Keratinocyte (primary cell): ENCODE measurements around the gene COL20A1. TPM values are rescaled to one million over a fixed set of nuclear protein-coding genes. Genes with fewer than 3 reads are reported as not detected.

Source experiments
- DNase-seq: peaks from one replicate; pipeline ENCODE4 v3.0.0-alpha.2; 2011; ENCODE audit warnings: low read depth, missing footprints, low spot score
- FAIRE-seq: peaks from 2 replicates; lab custom pipeline; 2011; peaks lifted over from hg19 to GRCh38; lab: Jason Lieb, UNC
- H2AFZ ChIP-seq: 2 replicates; pipeline ENCODE4 v1.6.0; 2012; ENCODE audit warnings: low read length, control low read depth, inconsistent platforms; ENCODE audit not compliant: control insufficient read depth
- H3K27ac ChIP-seq: 2 replicates; pipeline ENCODE4 v1.5.1; 2011; ENCODE audit warnings: low read length; ENCODE audit not compliant: control insufficient read depth, insufficient read depth
- H3K27me3 ChIP-seq: 3 replicates; pipeline ENCODE4 v1.6.0; 2011; ENCODE audit warnings: low read length; ENCODE audit not compliant: control insufficient read depth, insufficient read depth; ENCODE audit errors: extremely low read depth
- H3K36me3 ChIP-seq, 2 experiments: 2 replicates in 1 of 2; 3 replicates in 1 of 2; pipeline ENCODE4 v1.5.1; 2011; ENCODE audit warnings: low read length in 2 of 2, mild to moderate bottlenecking in 1 of 2; ENCODE audit not compliant: control insufficient read depth in 2 of 2, insufficient read depth in 2 of 2; ENCODE audit errors: extremely low read depth in 1 of 2
- H3K4me1 ChIP-seq: 3 replicates; pipeline ENCODE4 v1.5.1; 2011; ENCODE audit warnings: low read length; ENCODE audit not compliant: control insufficient read depth, insufficient read depth; ENCODE audit errors: extremely low read depth
- H3K4me2 ChIP-seq: 3 replicates; pipeline ENCODE4 v1.6.0; 2011; ENCODE audit warnings: low read depth, low read length; ENCODE audit not compliant: control insufficient read depth, insufficient read depth; ENCODE audit errors: extremely low read depth
- H3K4me3 ChIP-seq, 3 experiments: fragments of 200-600 bp in 1 of 3; sonication (generic) in 1 of 3; 2 replicates in 2 of 3; 3 replicates in 1 of 3; pipeline ENCODE4 v1.5.1; 2011 to 2016; ENCODE audit warnings: low read length in 3 of 3, mild to moderate bottlenecking in 3 of 3, control low read depth in 2 of 3, inconsistent platforms in 1 of 3, low read depth in 1 of 3, mixed read lengths in 1 of 3, mixed run types in 1 of 3, moderate library complexity in 1 of 3; ENCODE audit not compliant: control insufficient read depth in 2 of 3, insufficient read depth in 2 of 3; ENCODE audit errors: extremely low read depth in 1 of 3
- H3K79me2 ChIP-seq: 2 replicates; pipeline ENCODE4 v1.6.0; 2012; ENCODE audit warnings: low read length; ENCODE audit not compliant: control insufficient read depth, insufficient read depth
- H3K9ac ChIP-seq: 3 replicates; pipeline ENCODE4 v1.6.0; 2011; ENCODE audit warnings: low read length; ENCODE audit not compliant: control insufficient read depth, insufficient read depth; ENCODE audit errors: extremely low read depth
- H3K9me1 ChIP-seq: 3 replicates; pipeline ENCODE4 v1.6.0; 2011; ENCODE audit warnings: low read length; ENCODE audit not compliant: control insufficient read depth, insufficient read depth; ENCODE audit errors: extremely low read depth
- H3K9me3 ChIP-seq: 2 replicates; pipeline ENCODE4 v1.5.1; 2012; ENCODE audit warnings: low read depth, low read length; ENCODE audit not compliant: control insufficient read depth
- H4K20me1 ChIP-seq: 3 replicates; pipeline ENCODE4 v1.6.0; 2011; ENCODE audit warnings: low read length; ENCODE audit not compliant: control insufficient read depth, insufficient read depth; ENCODE audit errors: extremely low read depth
- EZH2 ChIP-seq: IDR thresholded peaks from one replicate; pipeline ENCODE4 v1.6.1; 2012; ENCODE audit warnings: inconsistent platforms, mild to moderate bottlenecking, low read length, moderate library complexity
- dilution Hi-C: fragments of 300-500 bp; cut with MboI; formaldehyde crosslinking; loops from one replicate; pipeline ENCODE4 v1.7.0; 2020; ENCODE audit warnings: low sequenced_read_pairs; ENCODE audit not compliant: extremely low pct_ligation_motif_present
- polyA plus RNA-seq, 5 experiments: library from polyadenylated mRNA; depleted of rRNA in 3 of 5; stranded (reverse) in 3 of 5; stranded (forward) in 1 of 5; unstranded in 1 of 5; fragments of >200 nt; gene quantifications; 1 replicate in 1 of 5; 2 replicates in 3 of 5; 3 replicates in 1 of 5; pipeline versions ENCODE4 v1.2.1 to v1.2.3, GENCODE V29; 2011 to 2012; ENCODE audit warnings: missing spikeins in 2 of 5, low read depth in 1 of 5, low replicate concordance in 1 of 5
- TF ChIP-seq, protein P1 (sequence below), 3 experiments: IDR thresholded peaks in 1 of 3; conservative IDR thresholded peaks in 1 of 3; optimal IDR thresholded peaks in 1 of 3; 2 replicates in 2 of 3; 3 replicates in 1 of 3; pipeline versions ENCODE3 to v1.5.1; 2011; ENCODE audit warnings: low read length in 3 of 3, mild to moderate bottlenecking in 3 of 3, moderate library complexity in 2 of 3, control low read depth in 1 of 3, inconsistent platforms in 1 of 3; ENCODE audit not compliant: insufficient read depth in 2 of 3; ENCODE audit errors: extremely low read depth in 1 of 3

COL20A1 gene
- polyA plus RNA-seq, 1 donor (not counting 4 experiments of a cell fraction or from before 2014, with no cell fraction given): not detected

DNA sequence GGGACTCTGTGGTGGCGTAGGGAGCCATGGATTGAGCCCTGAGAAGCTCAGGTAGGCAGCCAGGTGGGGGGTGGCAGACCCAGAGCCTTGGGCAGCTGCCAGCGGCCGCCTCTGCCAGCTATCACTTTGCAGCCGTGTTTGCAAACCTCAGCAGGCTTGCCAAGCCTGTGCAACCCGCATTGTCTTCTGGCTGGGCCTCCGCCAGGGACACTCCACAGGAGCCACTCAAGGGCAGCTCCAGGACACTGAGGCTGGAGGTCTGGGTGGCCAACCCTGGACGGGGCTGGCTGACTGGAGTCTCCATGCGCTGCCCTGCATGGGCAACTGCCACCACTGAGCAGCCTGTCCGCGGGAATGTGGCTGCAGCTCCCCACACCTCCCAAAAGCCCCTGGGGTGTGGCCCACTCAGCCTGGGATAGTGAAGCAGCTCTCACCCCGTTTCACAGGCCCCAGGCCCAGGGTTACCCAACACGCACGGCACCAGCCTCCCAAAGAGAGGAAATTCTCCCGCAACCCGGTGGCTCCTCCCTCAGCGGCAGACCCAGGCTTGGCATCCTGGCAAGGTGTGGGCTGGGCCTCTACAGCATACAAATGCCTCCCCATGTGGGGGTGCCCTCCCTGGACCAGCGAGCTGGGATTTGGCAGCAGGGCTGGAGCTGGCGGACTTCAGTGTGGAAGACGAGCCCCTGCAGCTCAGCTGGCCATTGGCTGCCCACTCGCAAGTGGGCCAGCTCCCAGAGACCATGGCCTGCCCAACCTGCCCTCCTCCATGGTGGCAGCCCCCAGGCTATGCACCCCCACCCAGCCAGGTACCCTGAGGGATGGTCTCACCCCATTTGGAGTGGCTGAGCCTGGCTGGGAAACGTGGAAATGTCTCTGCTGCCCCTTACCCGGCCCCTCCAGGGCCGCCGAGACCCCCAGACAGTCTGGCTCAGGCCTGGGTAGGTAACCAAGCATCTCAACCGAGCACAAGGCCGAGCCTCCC lies 65.2 kb downstream of the COL20A1 start:
- no peak overlapping the region for H3K9ac ChIP-seq
- no peak overlapping the region for H3K4me2 ChIP-seq
- no peaks in the 10 kb centered on the region for H3K9me1 ChIP-seq
- no peaks in the 10 kb centered on the region for H3K4me1 ChIP-seq
- H3K36me3 ChIP-seq: no peaks in the 10 kb centered on the region
- H3K4me3 ChIP-seq: no peak overlapping the region
- DNase-seq: no peak
- TF ChIP-seq, protein P1, sequence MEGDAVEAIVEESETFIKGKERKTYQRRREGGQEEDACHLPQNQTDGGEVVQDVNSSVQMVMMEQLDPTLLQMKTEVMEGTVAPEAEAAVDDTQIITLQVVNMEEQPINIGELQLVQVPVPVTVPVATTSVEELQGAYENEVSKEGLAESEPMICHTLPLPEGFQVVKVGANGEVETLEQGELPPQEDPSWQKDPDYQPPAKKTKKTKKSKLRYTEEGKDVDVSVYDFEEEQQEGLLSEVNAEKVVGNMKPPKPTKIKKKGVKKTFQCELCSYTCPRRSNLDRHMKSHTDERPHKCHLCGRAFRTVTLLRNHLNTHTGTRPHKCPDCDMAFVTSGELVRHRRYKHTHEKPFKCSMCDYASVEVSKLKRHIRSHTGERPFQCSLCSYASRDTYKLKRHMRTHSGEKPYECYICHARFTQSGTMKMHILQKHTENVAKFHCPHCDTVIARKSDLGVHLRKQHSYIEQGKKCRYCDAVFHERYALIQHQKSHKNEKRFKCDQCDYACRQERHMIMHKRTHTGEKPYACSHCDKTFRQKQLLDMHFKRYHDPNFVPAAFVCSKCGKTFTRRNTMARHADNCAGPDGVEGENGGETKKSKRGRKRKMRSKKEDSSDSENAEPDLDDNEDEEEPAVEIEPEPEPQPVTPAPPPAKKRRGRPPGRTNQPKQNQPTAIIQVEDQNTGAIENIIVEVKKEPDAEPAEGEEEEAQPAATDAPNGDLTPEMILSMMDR (optimal IDR thresholded peaks at IDR 0.05 in 1 of 3, IDR thresholded peaks at IDR 0.05 in 1 of 3, conservative IDR thresholded peaks at IDR 0.05 in 1 of 3; ENCODE audit: extremely low read depth in 1 of 3, insufficient read depth in 2 of 3, low read length in 3 of 3): no peak
- TF ChIP-seq EZH2: no peak
- H3K27me3 ChIP-seq: peaks cover 39% of the 10 kb centered on the region
- no peak for FAIRE-seq
- H3K9me3 ChIP-seq: no peaks in the 10 kb centered on the region
- no peak overlapping the region for H2AFZ ChIP-seq
- no peaks in the 10 kb centered on the region for H4K20me1 ChIP-seq
- H3K27ac ChIP-seq: no peak overlapping the region
- H3K79me2 ChIP-seq: no peaks in the 10 kb centered on the region
- dilution Hi-C loops: no loop called here

DNA sequence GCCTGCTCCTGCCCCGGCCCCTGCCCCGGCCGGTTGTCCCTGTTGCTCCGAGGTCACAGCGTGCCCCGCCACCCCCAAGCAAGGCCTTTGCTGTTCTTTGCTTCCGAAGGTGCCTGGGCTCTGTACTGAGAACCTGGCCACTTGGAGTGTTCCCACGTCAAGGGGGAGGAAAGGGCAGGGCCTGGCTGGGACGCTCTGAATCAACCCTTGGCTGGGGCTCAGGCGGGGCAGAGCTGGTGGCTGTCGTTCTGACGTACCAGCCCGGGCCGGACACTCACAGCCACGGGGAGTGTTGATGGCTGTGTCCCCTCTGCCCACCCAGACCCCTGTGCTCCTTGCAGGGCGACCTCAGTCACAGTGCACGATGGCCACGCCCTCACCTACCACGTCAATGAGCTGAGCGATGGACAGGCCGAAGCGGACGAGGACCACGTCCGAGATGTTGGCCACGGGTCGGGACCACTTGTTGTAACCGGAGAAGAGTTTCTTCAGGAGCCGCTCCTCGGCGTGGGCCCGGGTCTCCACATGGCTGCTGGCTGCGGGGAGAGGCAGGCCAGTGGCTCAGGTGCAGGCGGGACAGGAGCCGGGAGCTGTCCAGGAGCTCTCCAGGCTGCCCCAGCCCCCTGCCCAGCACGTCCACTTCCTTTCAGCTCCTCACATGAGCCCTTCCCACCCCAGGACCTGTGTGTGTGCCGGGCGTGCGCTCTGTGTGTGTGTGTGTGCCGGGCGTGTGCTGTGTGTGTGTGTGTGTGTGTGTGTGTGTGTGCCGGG lies 66.4 kb downstream of the COL20A1 start:
- peaks cover 41% of the 10 kb centered on the region for H3K27me3 ChIP-seq
- dilution Hi-C loops: no loop called here

More for the DNA sequence above, 66.4 kb downstream of the COL20A1 start:
- Histone ChIP-seq H3K9me1 (no peaks in the 10 kb centered on the region), H3K4me3 (no peak overlapping the region), H3K9ac (no peak overlapping the region), H3K36me3 (no peaks in the 10 kb centered on the region), H2AFZ (no peak overlapping the region), H3K4me1 (no peaks in the 10 kb centered on the region), H3K4me2 (no peak overlapping the region), H3K27ac (no peak overlapping the region), H3K9me3 (no peaks in the 10 kb centered on the region), H3K79me2 (no peaks in the 10 kb centered on the region), H4K20me1 (no peaks in the 10 kb centered on the region)
- no peak for FAIRE-seq
- DNase-seq: no peak
- TF ChIP-seq, protein P1 (optimal IDR thresholded peaks at IDR 0.05 in 1 of 3, IDR thresholded peaks at IDR 0.05 in 1 of 3, conservative IDR thresholded peaks at IDR 0.05 in 1 of 3; ENCODE audit: extremely low read depth in 1 of 3, insufficient read depth in 2 of 3, low read length in 3 of 3): no peak
- no peak for TF ChIP-seq EZH2
